BJ (cell line): ENCODE measurements around the gene PRAF2. TPM values are rescaled to one million over a fixed set of nuclear protein-coding genes. Genes with fewer than 3 reads are reported as not detected.

ENCODE experiments used
- CTCF ChIA-PET: fragments of 350-600 bp; formaldehyde crosslinking; extraction: SDS; loops from one replicate; lab custom pipeline; 2021; ENCODE audit warnings: antibody characterized with exemption, inconsistent platforms; lab: Yijun Ruan, JAX
- POLR2A ChIA-PET: fragments of 300-600 bp; sonication (Branson Sonifier 250); formaldehyde crosslinking; extraction: SDS; loops from one replicate; lab custom pipeline; 2021; ENCODE audit warnings: antibody characterized with exemption; lab: Charles Lee
- DNase-seq: peaks from one replicate; pipeline ENCODE4 v3.0.0-alpha.2; 2011; ENCODE audit warnings: low read depth
- H3K27me3 ChIP-seq: 2 replicates; pipeline ENCODE4 v1.6.0; 2011; ENCODE audit warnings: low read length; ENCODE audit not compliant: control insufficient read depth, insufficient read depth
- H3K36me3 ChIP-seq: 2 replicates; pipeline ENCODE4 v1.5.1; 2011; ENCODE audit warnings: low read length; ENCODE audit not compliant: control insufficient read depth, insufficient read depth
- H3K4me3 ChIP-seq: 2 replicates; pipeline ENCODE4 v1.5.1; 2011; ENCODE audit warnings: low read depth, mild to moderate bottlenecking, control low read depth, low read length
- CTCF ChIP-seq: IDR thresholded peaks from 2 replicates; pipeline ENCODE4 v1.5.1; 2011; ENCODE audit warnings: low read depth, mild to moderate bottlenecking, control low read depth, inconsistent platforms, low read length, moderate library complexity; ENCODE audit not compliant: insufficient read depth
- polyA plus RNA-seq: library from polyadenylated mRNA; depleted of rRNA; stranded (reverse); fragments of >200 nt; gene quantifications from 2 replicates; pipeline ENCODE4 v1.2.3, GENCODE V29; 2011

The PRAF2 gene
- polyA plus RNA-seq, 1 experiment = 48.8 TPM

GRCh38 chrX:49106296-49106695, 32.5 kb upstream of the PRAF2 start:
- H3K36me3 ChIP-seq = peaks cover 2% of the 10 kb centered on the region; the same call in 1 of the 2 replicates
- POLR2A ChIA-PET = no interaction called here
- H3K4me3 ChIP-seq = no peak overlapping the region
- no peaks in the 10 kb centered on the region for H3K27me3 ChIP-seq
- DNase-seq = no peak
- CTCF ChIA-PET = interaction anchor here (1.4 kb wide), 1 partner anchor 134 kb away, joined by 4 read pairs; no protein-coding TSS in a partner anchor
- no peak for TF ChIP-seq CTCF

DNA sequence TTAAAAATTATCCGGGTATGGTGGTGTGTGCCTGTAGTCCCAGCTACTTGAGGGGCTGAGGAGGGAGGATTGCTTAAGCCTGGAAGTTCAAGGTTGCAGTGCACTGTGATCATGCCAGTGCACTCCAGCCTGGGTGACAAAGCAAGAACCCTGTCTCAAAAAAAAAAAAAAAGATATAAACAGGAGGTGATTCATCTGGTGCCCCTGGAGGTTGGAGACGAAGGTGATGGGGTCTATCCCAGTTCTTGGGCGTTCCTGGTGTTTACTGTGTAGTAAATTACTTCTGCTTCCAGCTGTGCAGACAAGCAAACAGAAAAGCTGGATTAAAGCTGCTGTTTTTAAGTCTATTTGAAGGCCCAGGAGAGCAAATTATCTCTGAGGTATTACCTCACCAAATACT, 29.8 kb upstream of the PRAF2 start:
- no peaks in the 10 kb centered on the region for H3K36me3 ChIP-seq
- POLR2A ChIA-PET = no interaction called here
- CTCF ChIA-PET = no interaction called here
- H3K4me3 ChIP-seq = no peak overlapping the region
- TF ChIP-seq CTCF = no peak
- no peaks in the 10 kb centered on the region for H3K27me3 ChIP-seq
- no peak for DNase-seq

DNA sequence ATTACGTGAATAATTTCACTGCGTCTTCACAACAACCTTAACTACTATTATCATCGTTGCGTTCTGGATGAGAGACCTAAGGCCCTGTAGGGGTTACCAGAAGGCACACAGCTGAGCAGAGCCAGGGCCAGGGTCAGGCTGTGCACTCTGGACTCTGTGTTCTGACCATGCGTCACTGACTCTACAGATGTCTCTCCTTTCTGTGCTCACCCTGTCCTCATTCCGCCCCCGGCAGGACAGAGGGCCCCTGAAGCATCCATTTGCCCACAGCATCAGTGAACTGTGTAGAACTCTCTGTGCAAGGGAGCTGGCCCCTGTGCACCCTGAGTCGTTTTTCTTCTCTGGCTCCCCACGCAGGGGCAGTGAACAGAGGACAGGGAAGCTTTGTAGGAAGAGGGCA, 28.4 kb upstream of the PRAF2 start:
- Histone ChIP-seq H3K4me3 (no peak overlapping the region), H3K27me3 (no peaks in the 10 kb centered on the region), H3K36me3 (no peaks in the 10 kb centered on the region)
- ChIA-PET POLR2A (no interaction called here), CTCF (no interaction called here)
- TF ChIP-seq CTCF = no peak
- no peak for DNase-seq

DNA sequence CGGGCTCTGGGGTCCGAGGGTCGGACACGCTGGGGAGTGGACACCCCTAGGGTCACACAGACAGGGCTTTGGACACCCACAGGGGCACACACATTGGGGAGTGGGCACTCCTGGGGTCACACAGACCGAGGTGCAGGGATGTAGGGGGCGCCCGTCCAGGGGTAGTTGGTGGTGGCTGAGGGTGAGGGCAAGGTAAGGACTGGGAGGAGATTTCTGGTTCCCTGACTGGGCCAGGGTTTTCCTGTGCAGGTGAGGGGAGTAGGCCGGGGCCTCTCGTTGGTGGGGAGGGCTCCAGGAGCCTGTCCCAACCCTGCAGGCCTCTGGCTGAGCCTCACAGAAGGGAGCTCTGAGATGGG, 27.8 kb upstream of the PRAF2 start:
- DNase-seq = no peak
- POLR2A ChIA-PET = no interaction called here
- no peak for TF ChIP-seq CTCF
- Histone ChIP-seq H3K27me3 (no peaks in the 10 kb centered on the region), H3K4me3 (peak overlapping the region; percentile 74), H3K36me3 (no peaks in the 10 kb centered on the region)
- CTCF ChIA-PET = no interaction called here

DNA sequence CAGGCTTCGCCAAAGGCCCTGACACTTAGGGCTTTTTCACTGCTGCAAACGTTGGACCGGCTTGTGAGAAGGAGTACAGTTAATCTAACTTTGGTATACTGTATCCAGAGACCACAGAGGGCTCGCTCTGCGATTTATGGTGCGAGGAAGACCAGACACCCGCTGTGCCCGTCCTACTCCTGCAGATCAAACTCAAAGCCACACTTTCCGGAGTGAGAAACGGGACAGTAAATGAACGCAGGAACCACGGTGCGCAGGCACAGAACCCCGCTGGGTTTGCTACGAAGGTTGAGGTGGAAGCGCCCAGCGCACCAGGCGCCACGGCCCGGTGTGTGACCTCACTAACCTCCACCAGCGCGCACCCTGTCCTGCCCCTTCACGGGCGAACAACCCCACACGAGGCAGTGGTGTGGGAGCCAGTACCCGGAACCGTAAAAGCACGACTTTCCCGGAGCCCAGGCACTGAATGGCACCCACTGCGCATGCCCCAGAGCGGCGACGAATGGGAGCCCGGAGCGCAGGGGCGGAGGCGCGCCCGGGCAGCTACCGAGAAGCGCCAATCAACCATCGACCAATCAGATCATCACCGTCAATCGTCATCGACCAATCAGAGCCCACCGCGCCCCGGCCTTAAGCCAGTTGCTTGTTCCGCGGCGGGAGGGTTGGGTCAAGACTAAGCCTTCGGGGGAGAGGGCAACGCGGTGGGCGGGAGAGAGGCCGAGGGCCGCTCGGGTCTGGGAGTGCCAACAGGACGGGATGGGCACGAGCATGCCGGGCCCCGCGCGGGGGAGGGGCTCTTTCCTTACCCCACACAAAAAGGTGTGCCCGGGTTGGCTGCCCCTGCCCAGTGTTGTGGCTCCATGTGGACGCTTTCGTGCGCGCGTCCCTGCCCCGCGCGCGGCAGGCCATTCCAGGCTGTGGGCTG, 27.2 kb upstream of the PRAF2 start:
- Histone ChIP-seq H3K4me3 (peak overlapping the region; percentile 74), H3K36me3 (no peaks in the 10 kb centered on the region), H3K27me3 (no peaks in the 10 kb centered on the region)
- ChIA-PET POLR2A (no interaction called here), CTCF (no interaction called here)
- peak; percentile 62 for DNase-seq
- no peak for TF ChIP-seq CTCF
